Thoracic aorta (tissue), 2 donors: Measurements from ENCODE around the gene PPP1R3A. TPM values are rescaled to one million over a fixed set of nuclear protein-coding genes. Genes with fewer than 3 reads are reported as not detected.

ENCODE experiments used
- ATAC-seq: fragments of 150-250 bp; one replicate; pipeline ENCODE4 v1.8.0; 2017; ENCODE audit warnings: low read depth; ENCODE audit not compliant: insufficient number of reproducible peaks, low FRiP score
- DNase-seq: peaks from one replicate; pipeline ENCODE4 v3.0.0-alpha.2; 2020; ENCODE audit warnings: low spot score
- H3K27ac ChIP-seq, 2 donors: fragments of 200-600 bp; sonication (generic); 1 replicate in 1 of 2; 2 replicates in 1 of 2; pipeline ENCODE4 v1.5.1; 2016; ENCODE audit warnings: mild to moderate bottlenecking in 2 of 2, moderate library complexity in 2 of 2
- H3K27me3 ChIP-seq: fragments of 200-600 bp; sonication (generic); replicated peaks from 2 replicates; pipeline ENCODE4 v1.6.0; 2016; ENCODE audit warnings: mild to moderate bottlenecking; ENCODE audit not compliant: insufficient read depth
- H3K36me3 ChIP-seq: fragments of 200-600 bp; sonication (generic); one replicate; pipeline ENCODE4 v1.5.1; 2016
- H3K4me1 ChIP-seq, 2 donors: fragments of 200-600 bp; sonication (generic); 1 replicate in 1 of 2; 2 replicates in 1 of 2; pipeline versions ENCODE4 v1.5.1 to v1.6.0; 2016; ENCODE audit warnings: low read depth in 2 of 2, mild to moderate bottlenecking in 1 of 2; ENCODE audit not compliant: control insufficient read depth in 1 of 2
- H3K4me3 ChIP-seq: fragments of 200-600 bp; sonication (generic); 2 replicates; pipeline ENCODE4 v1.5.1; 2016; ENCODE audit warnings: mild to moderate bottlenecking
- H3K9me3 ChIP-seq: fragments of 200-600 bp; sonication (generic); 2 replicates; pipeline ENCODE4 v1.5.1; 2016
- CTCF ChIP-seq: fragments of 200-600 bp; sonication (generic); IDR thresholded peaks from one replicate; pipeline ENCODE4 v1.5.1; 2019; ENCODE audit warnings: antibody characterized with exemption
- total RNA-seq, 2 donors: library from RNA; depleted of rRNA; stranded (reverse); fragments of >200 nt; gene quantifications; one replicate each; pipeline versions ENCODE4 v1.1.0 to v1.2.3, GENCODE V29; 2016

Gene PPP1R3A
- total RNA-seq, 2 donors from 2014 or later = 0.35 TPM; not detected in 1

DNA sequence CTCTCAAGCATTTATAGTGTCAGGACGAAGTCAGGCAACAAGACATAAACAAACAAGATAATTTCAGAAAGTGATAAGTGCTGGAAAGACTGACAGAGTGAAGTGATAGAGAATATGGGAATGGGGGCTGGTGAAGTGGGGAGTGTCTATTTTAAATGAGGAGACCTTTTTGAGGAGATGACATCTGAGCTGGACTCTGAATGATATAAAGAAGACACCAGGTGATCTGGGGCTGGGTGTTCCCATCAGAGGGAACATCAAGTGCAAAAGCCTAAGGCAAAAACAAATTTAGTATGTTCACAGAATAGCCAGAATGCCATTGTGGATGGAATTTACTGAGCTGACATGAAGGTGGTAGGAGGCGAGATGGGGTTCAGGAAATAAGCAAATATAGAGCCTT, 83.4 kb downstream of the PPP1R3A start:
- peaks cover 4 to 5% of the 10 kb centered on the region in 2 donors for H3K4me1 ChIP-seq
- ATAC-seq (no peak), DNase-seq (no peak)
- TF ChIP-seq CTCF = no peak
- no peaks in the 10 kb centered on the region for H3K9me3 ChIP-seq
- no peak overlapping the region for H3K4me3 ChIP-seq
- H3K27me3 ChIP-seq = no peaks in the 10 kb centered on the region
- no peaks in the 10 kb centered on the region for H3K36me3 ChIP-seq
- H3K27ac ChIP-seq = no peak overlapping the region

DNA sequence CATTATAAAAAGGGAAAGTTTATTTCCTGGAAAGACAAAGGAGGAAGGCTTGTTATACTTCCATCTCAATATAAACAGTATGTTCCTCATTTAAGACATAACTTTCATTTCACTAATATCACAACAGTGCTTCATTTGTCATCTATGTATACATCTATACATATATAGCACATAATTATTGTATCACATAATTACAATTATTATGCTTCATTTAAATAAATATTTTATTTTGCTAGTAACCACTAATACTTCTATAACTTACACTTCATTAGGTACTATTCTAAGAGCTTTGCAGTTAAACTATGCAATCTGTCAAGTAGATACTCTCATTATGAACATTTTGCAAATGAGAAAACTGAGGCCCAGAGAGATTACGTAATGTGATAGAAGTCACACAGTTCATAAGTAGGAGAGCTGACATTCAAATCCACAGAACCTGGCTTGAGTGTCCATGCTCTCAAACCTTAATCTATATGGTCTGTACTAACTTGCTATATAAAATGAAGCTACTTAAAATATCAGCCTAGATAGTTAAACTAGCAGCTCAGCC, 86.5 kb downstream of the PPP1R3A start:
- no peaks in the 10 kb centered on the region for H3K36me3 ChIP-seq
- peaks cover 4 to 5% of the 10 kb centered on the region in 2 donors for H3K4me1 ChIP-seq
- no peak overlapping the region for H3K4me3 ChIP-seq
- ATAC-seq (no peak), DNase-seq (no peak)
- no peaks in the 10 kb centered on the region for H3K9me3 ChIP-seq
- H3K27ac ChIP-seq = no peak overlapping the region
- no peaks in the 10 kb centered on the region for H3K27me3 ChIP-seq
- TF ChIP-seq CTCF = no peak

DNA sequence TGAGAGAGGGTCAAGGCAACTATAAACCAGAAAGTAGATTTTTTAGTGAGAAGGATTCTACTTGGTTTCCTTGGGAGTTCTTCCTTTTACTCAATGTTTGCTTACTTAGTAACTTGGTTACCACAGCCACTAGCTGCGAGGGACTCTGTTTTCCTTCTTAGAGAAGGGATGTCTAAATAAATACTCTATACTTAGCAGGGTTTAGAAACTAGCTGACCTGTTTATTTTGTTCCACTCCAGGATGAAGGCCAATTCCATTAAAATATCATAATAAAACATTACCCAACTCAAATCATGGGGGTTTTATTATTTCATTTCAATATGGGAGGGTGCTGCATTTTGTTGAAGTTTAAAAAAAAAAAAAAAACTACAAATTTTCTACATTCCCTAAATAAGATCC, 87.3 kb downstream of the PPP1R3A start:
- Histone ChIP-seq H3K9me3 (no peaks in the 10 kb centered on the region), H3K4me3 (no peak overlapping the region), H3K27me3 (no peaks in the 10 kb centered on the region), H3K27ac (no peak overlapping the region), H3K36me3 (no peaks in the 10 kb centered on the region), H3K4me1 (peaks cover 4 to 5% of the 10 kb centered on the region in 2 donors)
- no peak for TF ChIP-seq CTCF
- DNase-seq (no peak), ATAC-seq (no peak)

DNA sequence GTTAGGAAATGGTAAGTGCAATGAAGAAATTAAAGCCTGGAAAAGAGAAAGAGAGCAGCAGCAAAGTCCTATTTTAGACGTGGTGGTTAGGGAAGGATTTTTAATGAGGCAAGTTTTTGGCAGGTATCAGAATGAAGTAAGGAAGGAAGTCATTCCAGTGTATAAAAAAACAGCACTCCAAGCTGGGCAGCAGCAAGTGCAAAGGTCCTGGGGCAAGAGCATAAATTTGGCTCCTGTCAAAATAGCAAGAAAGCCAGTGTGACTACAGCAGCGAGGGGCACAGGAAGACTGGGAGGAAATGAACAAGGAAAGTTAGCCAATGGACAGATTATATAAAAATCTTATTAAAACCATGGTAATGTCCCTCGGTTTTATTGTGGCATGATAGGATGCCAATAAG, 90.2 kb downstream of the PPP1R3A start:
- TF ChIP-seq CTCF = no peak
- ATAC-seq = no peak
- H3K36me3 ChIP-seq = no peaks in the 10 kb centered on the region

More for the DNA sequence above, 90.2 kb downstream of the PPP1R3A start:
- H3K4me1 ChIP-seq = peaks cover 4 to 5% of the 10 kb centered on the region in 2 donors
- no peak overlapping the region for H3K4me3 ChIP-seq
- no peaks in the 10 kb centered on the region for H3K27me3 ChIP-seq
- no peak for DNase-seq
- H3K27ac ChIP-seq = no peak overlapping the region
- no peaks in the 10 kb centered on the region for H3K9me3 ChIP-seq
